HG03196 (cell line): ENCODE measurements around the gene MTHFD1L.
"Not testable (repeated sequence)": the region's sequence is repeated elsewhere in the genome, so short reads cannot be mapped to it uniquely, and the experiment has no call there.

Experiments
- ATAC-seq: cut with Tn5 transposase; IDR thresholded peaks from one replicate; pipeline ENCODE4 v1.9.1; 2021; ENCODE audit not compliant: unreplicated experiment

Gene MTHFD1L

GRCh38 chr6:151063842-151064647, 198.5 kb downstream of the MTHFD1L start:
- no peak for ATAC-seq

- ATAC-seq = no peak
These were observed 199.7 kb downstream of the MTHFD1L start for GRCh38 chr6:151065027-151065815.

- ATAC-seq = no peak
These were observed 202.4 kb downstream of the MTHFD1L start for GRCh38 chr6:151067684-151068596.

GRCh38 chr6:151068761-151069312, 203.3 kb downstream of the MTHFD1L start:
- no peak for ATAC-seq

- ATAC-seq = no peak
These were observed 204.1 kb downstream of the MTHFD1L start for GRCh38 chr6:151069641-151070040.

- ATAC-seq = no peak
These were observed 205.1 kb downstream of the MTHFD1L start for GRCh38 chr6:151070631-151071051.

- no peak for ATAC-seq
These were observed 205.8 kb downstream of the MTHFD1L start for GRCh38 chr6:151071295-151071694.

- ATAC-seq = no peak
These were observed 207.6 kb downstream of the MTHFD1L start for GRCh38 chr6:151073146-151073545.

GRCh38 chr6:151073701-151074100, 208.2 kb downstream of the MTHFD1L start:
- no peak for ATAC-seq

- no peak for ATAC-seq
These were observed 209.5 kb downstream of the MTHFD1L start for GRCh38 chr6:151075005-151075404.

GRCh38 chr6:151075527-151075926, 210.0 kb downstream of the MTHFD1L start:
- ATAC-seq = no peak

- no peak for ATAC-seq
These were observed 210.5 kb downstream of the MTHFD1L start for GRCh38 chr6:151075930-151076555.

GRCh38 chr6:151078655-151079054, 213.2 kb downstream of the MTHFD1L start:
- ATAC-seq = no peak

- ATAC-seq = no peak
These were observed 216.2 kb downstream of the MTHFD1L start for GRCh38 chr6:151081656-151082055.

GRCh38 chr6:151082079-151082478, 216.6 kb downstream of the MTHFD1L start:
- ATAC-seq = no peak

GRCh38 chr6:151084275-151084674, 218.8 kb downstream of the MTHFD1L start:
- no peak for ATAC-seq

GRCh38 chr6:151087055-151087454, 221.6 kb downstream of the MTHFD1L start:
- ATAC-seq = not testable (repeated sequence)

GRCh38 chr6:151087861-151088598, 222.5 kb downstream of the MTHFD1L start:
- no peak for ATAC-seq

GRCh38 chr6:151088599-151088935, 223.1 kb downstream of the MTHFD1L start:
- no peak for ATAC-seq

- no peak for ATAC-seq
These were observed 223.5 kb downstream of the MTHFD1L start for GRCh38 chr6:151088963-151089362.
